IMR-90 (cell line): Measurements from ENCODE around the gene MICAL2. TPM values are rescaled to one million over a fixed set of nuclear protein-coding genes. Genes with fewer than 3 reads are reported as not detected.

Source experiments
- ATAC-seq: fragments of 200-7000 bp; cut with Tn5 transposase; 2 replicates; pipeline ENCODE4 v1.9.1; 2020; ENCODE audit warnings: low read depth, mild to moderate bottlenecking, moderate library complexity
- BruUV-seq: library from RNA; stranded (reverse); fragments of 400-500 nt; replicated peaks from 2 replicates; lab custom pipeline; 2021; lab: Mats Ljungman, UMichigan
- CTCF ChIA-PET: fragments of 300-600 bp; formaldehyde crosslinking; extraction: SDS; loops from one replicate; lab custom pipeline; 2021; ENCODE audit warnings: antibody characterized with exemption; lab: Yijun Ruan, JAX
- POLR2A ChIA-PET: fragments of 300-600 bp; sonication (Branson Sonifier 250); formaldehyde crosslinking; loops from one replicate; lab custom pipeline; 2022; ENCODE audit warnings: antibody characterized with exemption; ENCODE audit not compliant: unreplicated experiment; lab: Charles Lee
- DNase-seq: peaks from one replicate; pipeline ENCODE4 v3.0.0; 2013
- H2AFZ ChIP-seq: replicated peaks from 2 replicates; pipeline ENCODE3; 2013; ENCODE audit warnings: low read length, mild to moderate bottlenecking; ENCODE audit not compliant: poor library complexity
- H2AK5ac ChIP-seq: 2 replicates; pipeline ENCODE4 v1.6.1; 2013; ENCODE audit warnings: low read depth, low read length, inconsistent platforms
- H2AK9ac ChIP-seq: replicated peaks from 2 replicates; pipeline ENCODE3; 2013; ENCODE audit warnings: mild to moderate bottlenecking, low read depth, low read length, moderate library complexity; ENCODE audit not compliant: poor library complexity
- H2BK120ac ChIP-seq: 2 replicates; pipeline ENCODE4 v1.6.1; 2013; ENCODE audit warnings: low read depth, low read length, inconsistent platforms
- H2BK15ac ChIP-seq: 3 replicates; pipeline ENCODE4 v1.6.1; 2013; ENCODE audit warnings: low read depth, low read length, inconsistent platforms
- H2BK20ac ChIP-seq: 2 replicates; pipeline ENCODE4 v1.6.1; 2013; ENCODE audit warnings: low read depth, mild to moderate bottlenecking, inconsistent platforms, low read length, moderate library complexity
- H2BK5ac ChIP-seq: 2 replicates; pipeline ENCODE4 v1.6.1; 2013; ENCODE audit warnings: mild to moderate bottlenecking, low read depth, low read length, inconsistent platforms; ENCODE audit not compliant: poor library complexity, severe bottlenecking
- H3K14ac ChIP-seq: replicated peaks from 2 replicates; pipeline ENCODE4 v1.6.1; 2013; ENCODE audit warnings: low read depth, low read length, inconsistent platforms
- H3K18ac ChIP-seq: 2 replicates; pipeline ENCODE4 v1.6.1; 2013; ENCODE audit warnings: low read depth, low read length, control low read depth
- H3K23ac ChIP-seq: 2 replicates; pipeline ENCODE4 v1.6.1; 2013; ENCODE audit warnings: low read depth, low read length, inconsistent platforms
- H3K27ac ChIP-seq: 2 replicates; pipeline ENCODE4 v1.5.1; 2013; ENCODE audit warnings: mild to moderate bottlenecking, control low read depth, low read length; ENCODE audit not compliant: insufficient read depth
- H3K27me3 ChIP-seq: 2 replicates; pipeline ENCODE4 v1.6.1; 2013; ENCODE audit warnings: low read length; ENCODE audit not compliant: control insufficient read depth, insufficient read depth
- H3K36me3 ChIP-seq: 2 replicates; pipeline ENCODE4 v1.6.1; 2013; ENCODE audit warnings: low read length, mixed read lengths; ENCODE audit not compliant: control insufficient read depth, insufficient read depth
- H3K4ac ChIP-seq: 2 replicates; pipeline ENCODE4 v1.6.1; 2013; ENCODE audit warnings: low read depth, low read length, inconsistent platforms
- H3K4me1 ChIP-seq: 2 replicates; pipeline ENCODE4 v1.6.1; 2013; ENCODE audit warnings: low read length, mixed read lengths; ENCODE audit not compliant: control insufficient read depth, insufficient read depth
- H3K4me2 ChIP-seq: 2 replicates; pipeline ENCODE4 v1.6.1; 2013; ENCODE audit warnings: low read depth, mild to moderate bottlenecking, control low read depth, low read length, moderate library complexity
- H3K4me3 ChIP-seq: 2 replicates; pipeline ENCODE4 v1.5.1; 2013; ENCODE audit warnings: low read depth, mild to moderate bottlenecking, control low read depth, low read length, moderate library complexity; ENCODE audit not compliant: insufficient read depth
- H3K56ac ChIP-seq: 2 replicates; pipeline ENCODE4 v1.6.1; 2013; ENCODE audit warnings: low read length, inconsistent platforms; ENCODE audit not compliant: insufficient read depth; ENCODE audit errors: extremely low read depth
- H3K79me1 ChIP-seq, 2 experiments: 2 replicates each; pipeline ENCODE4 v1.6.1; 2013; ENCODE audit warnings: low read length in 2 of 2, inconsistent platforms in 1 of 2, low read depth in 1 of 2
- H3K9ac ChIP-seq: 2 replicates; pipeline ENCODE4 v1.6.1; 2013; ENCODE audit warnings: low read depth, low read length, control low read depth
- H3K9me1 ChIP-seq: 2 replicates; pipeline ENCODE4 v1.6.1; 2013; ENCODE audit warnings: low read length, inconsistent platforms; ENCODE audit not compliant: insufficient read depth
- H3K9me3 ChIP-seq: 2 replicates; pipeline ENCODE4 v1.6.1; 2013; ENCODE audit warnings: low read length; ENCODE audit not compliant: control insufficient read depth, insufficient read depth
- H4K20me1 ChIP-seq: 2 replicates; pipeline ENCODE4 v1.6.1; 2013; ENCODE audit warnings: low read length, inconsistent platforms; ENCODE audit not compliant: insufficient read depth
- H4K5ac ChIP-seq: 2 replicates; pipeline ENCODE4 v1.6.1; 2013; ENCODE audit warnings: mild to moderate bottlenecking, low read depth, low read length, control low read depth
- H4K8ac ChIP-seq, 2 experiments: 2 replicates each; pipeline ENCODE4 v1.6.1; 2013; ENCODE audit warnings: low read depth in 2 of 2, low read length in 2 of 2, control low read depth in 1 of 2, inconsistent platforms in 1 of 2
- H4K91ac ChIP-seq: 2 replicates; pipeline ENCODE4 v1.6.1; 2013; ENCODE audit warnings: low read depth, low read length, inconsistent platforms; ENCODE audit not compliant: insufficient read depth
- BHLHE40 ChIP-seq: fragments of 150-350 bp; IDR thresholded peaks from 2 replicates; pipeline ENCODE4 v1.6.1; 2016; ENCODE audit warnings: mild to moderate bottlenecking, low read depth, low read length
- CTCF ChIP-seq: conservative IDR thresholded peaks from 2 replicates; pipeline ENCODE4 v1.5.1; 2012; ENCODE audit warnings: mild to moderate bottlenecking, low read depth, low read length, improper control_type of control experiment
- ELK1 ChIP-seq: fragments of 150-350 bp; IDR thresholded peaks from 2 replicates; pipeline ENCODE4 v1.6.1; 2016; ENCODE audit warnings: low read depth, mild to moderate bottlenecking, low read length, moderate library complexity, borderline replicate concordance
- MAZ ChIP-seq: IDR thresholded peaks from 2 replicates; pipeline ENCODE4 v1.6.1; 2012; ENCODE audit warnings: low read depth, mild to moderate bottlenecking, low read length, improper control_type of control experiment, moderate library complexity, borderline replicate concordance
- RCOR1 ChIP-seq: IDR thresholded peaks from 2 replicates; pipeline ENCODE4 v1.6.1; 2012; ENCODE audit warnings: mild to moderate bottlenecking, low read length, improper control_type of control experiment; ENCODE audit not compliant: insufficient replicate concordance
- RFX5 ChIP-seq: IDR thresholded peaks from 2 replicates; pipeline ENCODE4 v1.8.0; 2012; ENCODE audit warnings: low read depth, mild to moderate bottlenecking, low read length, moderate library complexity
- SMC3 ChIP-seq: fragments of 150-350 bp; IDR thresholded peaks from 2 replicates; pipeline ENCODE4 v1.6.1; 2016; ENCODE audit warnings: low read depth, mild to moderate bottlenecking, antibody characterized with exemption, low read length, moderate library complexity
- WGBS, 2 experiments: methylation state at CpG; one replicate each; pipeline versions ENCODE4 v1.1.5 to v1.1.7; 2013; ENCODE audit warnings: missing lambda C conversion rate in 2 of 2; ENCODE audit not compliant: insufficient read length in 1 of 2; ENCODE audit errors: extremely low coverage in 2 of 2; 5-methylcytosine and 5-hydroxymethylcytosine counted together
- dilution Hi-C: fragments of 300-500 bp; cut with HindIII; formaldehyde crosslinking; loops from one replicate; pipeline ENCODE4 v1.14.3; 2018; ENCODE audit warnings: low sequenced_read_pairs; ENCODE audit not compliant: unreplicated experiment
- in situ Hi-C: fragments of 300-500 bp; cut with MboI; formaldehyde crosslinking; loops from 3 replicates; pipeline ENCODE4 v1.14.3; 2019; ENCODE audit warnings: low sequenced_read_pairs, inconsistent platforms, mixed read lengths
- intact Hi-C: fragments of 100-400 bp; cut with micrococcal nuclease; formaldehyde crosslinking; loops from 2 replicates; pipeline ENCODE4 v1.10.0; 2022
- polyA plus RNA-seq, 3 experiments: library from polyadenylated mRNA; depleted of rRNA; stranded (reverse); fragments of >200 nt; gene quantifications; 2 replicates each; pipeline ENCODE4 v1.2.3, GENCODE V29; 2012; ENCODE audit warnings: low replicate concordance in 1 of 3
- total RNA-seq: library from RNA; depleted of rRNA; stranded (reverse); fragments of >200 nt; gene quantifications from 2 replicates; pipeline ENCODE4 v1.2.3, GENCODE V29; 2012

Gene MICAL2
- total and polyA plus RNA-seq, 2 of the 4 experiments (the other 2 are of a cell fraction): 170 to 336 TPM

GRCh38 chr11:12089041-12089440 is 21.3 kb upstream of the MICAL2 start:
- ATAC-seq (no peak), DNase-seq (no peak)
- in situ Hi-C loops (no loop called here), dilution Hi-C loops (no loop called here), intact Hi-C loops (loop anchor here (10.0 kb wide), 1 partner anchor 146 kb away; no protein-coding TSS in a partner anchor)
- TF ChIP-seq RCOR1 (no peak), CTCF (no peak), ELK1 (no peak), BHLHE40 (no peak), RFX5 (no peak), SMC3 (no peak), MAZ (no peak)
- Histone ChIP-seq H3K4me2 (no peak overlapping the region; the same call in 1 of the 2 replicates), H2BK15ac (peak overlapping the region; percentile 99), H2BK120ac (peak overlapping the region; percentile 100), H3K4me3 (no peak overlapping the region), H3K18ac (peak overlapping the region; percentile 45; the same call in 1 of the 2 replicates), H3K9ac (no peak overlapping the region; the same call in 1 of the 2 replicates), H3K14ac (peak overlapping the region; percentile 100), H2AK9ac (peak overlapping the region; percentile 66), H3K23ac (peak overlapping the region; percentile 80), H4K5ac (peak overlapping the region; percentile 78), H4K8ac (peak overlapping the region; percentile 99 to 100), H4K91ac (peak overlapping the region; percentile 91), H3K36me3 (no peaks in the 10 kb centered on the region), H2BK20ac (peak overlapping the region; percentile 100), H3K9me3 (no peaks in the 10 kb centered on the region), H3K27me3 (no peaks in the 10 kb centered on the region), H2BK5ac (peak overlapping the region; percentile 100), H3K4me1 (peaks cover 36% of the 10 kb centered on the region), H3K27ac (peak overlapping the region; percentile 41), H4K20me1 (no peaks in the 10 kb centered on the region), H3K79me1 (peaks cover 8 to 57% of the 10 kb centered on the region in 2 experiments; a peak in 3 of 4 replicates), H3K4ac (peak overlapping the region; percentile 100), H3K9me1 (peaks cover 37% of the 10 kb centered on the region), H3K56ac (peak overlapping the region; percentile 73), H2AFZ (peak overlapping the region; percentile 1), H2AK5ac (peak overlapping the region; percentile 100)
- ChIA-PET POLR2A (no interaction called here), CTCF (no interaction called here)
- 90% methylated on average over 2 of the region's 4 CpGs; no CpG with 5 or more reads in 1 of the 2 experiments for WGBS, 2 experiments
- no TSS peak for BruUV-seq
